ENCODE data around the gene CDS2. TPM values are rescaled to one million over a fixed set of nuclear protein-coding genes. Genes with fewer than 3 reads are reported as not detected.

CDS2 gene
- total RNA-seq, 1 experiment from 2014 or later, result 49.1 TPM

DNA sequence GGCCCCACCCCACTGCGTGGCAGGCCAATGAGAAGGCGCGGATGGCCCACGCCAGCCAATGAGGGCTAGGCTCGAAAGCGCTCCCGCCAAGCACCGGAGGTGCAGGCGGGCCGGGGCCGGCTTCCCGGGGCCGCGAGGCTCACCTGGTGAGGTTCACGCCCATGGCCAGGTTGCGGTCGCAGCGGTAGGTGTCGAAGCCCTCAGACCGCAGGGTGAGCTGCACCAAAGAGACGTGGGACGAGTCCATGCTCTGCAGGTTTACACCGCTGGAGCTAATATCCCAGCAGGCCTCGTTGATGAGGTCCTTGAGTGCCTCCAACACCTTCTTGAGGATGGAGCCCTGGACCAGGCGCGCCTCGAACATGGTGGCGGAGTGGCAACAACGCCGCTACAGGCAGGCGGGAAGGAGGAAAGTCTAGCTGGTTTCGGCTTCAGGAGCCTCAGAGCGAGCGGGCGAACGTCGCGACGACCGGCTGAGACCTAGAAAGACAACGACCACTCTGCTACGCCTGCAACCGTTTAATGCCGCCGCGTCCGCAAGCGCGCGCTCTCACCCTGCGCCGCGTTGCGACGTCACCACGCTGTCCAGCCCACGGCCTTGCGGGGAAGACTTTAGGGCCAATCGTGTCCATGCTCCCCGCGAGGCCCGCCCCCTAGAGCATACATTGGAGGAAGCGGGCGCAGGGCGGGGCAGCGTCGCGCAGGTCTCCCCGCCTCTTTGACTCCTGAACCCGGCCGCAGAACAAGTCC, 7.2 kb upstream of the CDS2 start, which contains the start of gene PCNA (continued):
- TF ChIP-seq ZNF416 (CRISPR knock-in tag; IDR thresholded peaks at IDR 0.05), result peak; percentile 32; the same call in 1 of the 2 replicates
- TF ChIP-seq, protein P1, sequence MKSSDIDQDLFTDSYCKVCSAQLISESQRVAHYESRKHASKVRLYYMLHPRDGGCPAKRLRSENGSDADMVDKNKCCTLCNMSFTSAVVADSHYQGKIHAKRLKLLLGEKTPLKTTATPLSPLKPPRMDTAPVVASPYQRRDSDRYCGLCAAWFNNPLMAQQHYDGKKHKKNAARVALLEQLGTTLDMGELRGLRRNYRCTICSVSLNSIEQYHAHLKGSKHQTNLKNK (CRISPR knock-in tag; IDR thresholded peaks at IDR 0.05), result no peak
- TF ChIP-seq ZNF263 (CRISPR knock-in tag; IDR thresholded peaks at IDR 0.05; ENCODE audit: low read depth), result no peak
- peak; percentile 90 for TF ChIP-seq CREM (CRISPR knock-in tag; IDR thresholded peaks at IDR 0.05)
- no peak for TF ChIP-seq GRHL2 (CRISPR knock-in tag; IDR thresholded peaks at IDR 0.05; ENCODE audit: insufficient replicate concordance, severe bottlenecking)
- no peak; the same call in 1 of the 2 replicates for TF ChIP-seq ZNF317 (CRISPR knock-in tag; IDR thresholded peaks at IDR 0.05; ENCODE audit: borderline replicate concordance, low read depth)
- TF ChIP-seq, protein P2, sequence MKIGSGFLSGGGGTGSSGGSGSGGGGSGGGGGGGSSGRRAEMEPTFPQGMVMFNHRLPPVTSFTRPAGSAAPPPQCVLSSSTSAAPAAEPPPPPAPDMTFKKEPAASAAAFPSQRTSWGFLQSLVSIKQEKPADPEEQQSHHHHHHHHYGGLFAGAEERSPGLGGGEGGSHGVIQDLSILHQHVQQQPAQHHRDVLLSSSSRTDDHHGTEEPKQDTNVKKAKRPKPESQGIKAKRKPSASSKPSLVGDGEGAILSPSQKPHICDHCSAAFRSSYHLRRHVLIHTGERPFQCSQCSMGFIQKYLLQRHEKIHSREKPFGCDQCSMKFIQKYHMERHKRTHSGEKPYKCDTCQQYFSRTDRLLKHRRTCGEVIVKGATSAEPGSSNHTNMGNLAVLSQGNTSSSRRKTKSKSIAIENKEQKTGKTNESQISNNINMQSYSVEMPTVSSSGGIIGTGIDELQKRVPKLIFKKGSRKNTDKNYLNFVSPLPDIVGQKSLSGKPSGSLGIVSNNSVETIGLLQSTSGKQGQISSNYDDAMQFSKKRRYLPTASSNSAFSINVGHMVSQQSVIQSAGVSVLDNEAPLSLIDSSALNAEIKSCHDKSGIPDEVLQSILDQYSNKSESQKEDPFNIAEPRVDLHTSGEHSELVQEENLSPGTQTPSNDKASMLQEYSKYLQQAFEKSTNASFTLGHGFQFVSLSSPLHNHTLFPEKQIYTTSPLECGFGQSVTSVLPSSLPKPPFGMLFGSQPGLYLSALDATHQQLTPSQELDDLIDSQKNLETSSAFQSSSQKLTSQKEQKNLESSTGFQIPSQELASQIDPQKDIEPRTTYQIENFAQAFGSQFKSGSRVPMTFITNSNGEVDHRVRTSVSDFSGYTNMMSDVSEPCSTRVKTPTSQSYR (CRISPR knock-in tag; IDR thresholded peaks at IDR 0.05), result peak; percentile 50; the same call in 1 of the 2 replicates
- TF ChIP-seq ATF1 (CRISPR knock-in tag; IDR thresholded peaks at IDR 0.05), result peak; percentile 18; the same call in 1 of the 2 replicates
- TF ChIP-seq, protein P3, sequence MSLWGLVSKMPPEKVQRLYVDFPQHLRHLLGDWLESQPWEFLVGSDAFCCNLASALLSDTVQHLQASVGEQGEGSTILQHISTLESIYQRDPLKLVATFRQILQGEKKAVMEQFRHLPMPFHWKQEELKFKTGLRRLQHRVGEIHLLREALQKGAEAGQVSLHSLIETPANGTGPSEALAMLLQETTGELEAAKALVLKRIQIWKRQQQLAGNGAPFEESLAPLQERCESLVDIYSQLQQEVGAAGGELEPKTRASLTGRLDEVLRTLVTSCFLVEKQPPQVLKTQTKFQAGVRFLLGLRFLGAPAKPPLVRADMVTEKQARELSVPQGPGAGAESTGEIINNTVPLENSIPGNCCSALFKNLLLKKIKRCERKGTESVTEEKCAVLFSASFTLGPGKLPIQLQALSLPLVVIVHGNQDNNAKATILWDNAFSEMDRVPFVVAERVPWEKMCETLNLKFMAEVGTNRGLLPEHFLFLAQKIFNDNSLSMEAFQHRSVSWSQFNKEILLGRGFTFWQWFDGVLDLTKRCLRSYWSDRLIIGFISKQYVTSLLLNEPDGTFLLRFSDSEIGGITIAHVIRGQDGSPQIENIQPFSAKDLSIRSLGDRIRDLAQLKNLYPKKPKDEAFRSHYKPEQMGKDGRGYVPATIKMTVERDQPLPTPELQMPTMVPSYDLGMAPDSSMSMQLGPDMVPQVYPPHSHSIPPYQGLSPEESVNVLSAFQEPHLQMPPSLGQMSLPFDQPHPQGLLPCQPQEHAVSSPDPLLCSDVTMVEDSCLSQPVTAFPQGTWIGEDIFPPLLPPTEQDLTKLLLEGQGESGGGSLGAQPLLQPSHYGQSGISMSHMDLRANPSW (CRISPR knock-in tag; conservative IDR thresholded peaks at IDR 0.05; ENCODE audit: low read depth), result peak; percentile 42; the same call in 1 of the 2 replicates
- TF ChIP-seq, protein P4, sequence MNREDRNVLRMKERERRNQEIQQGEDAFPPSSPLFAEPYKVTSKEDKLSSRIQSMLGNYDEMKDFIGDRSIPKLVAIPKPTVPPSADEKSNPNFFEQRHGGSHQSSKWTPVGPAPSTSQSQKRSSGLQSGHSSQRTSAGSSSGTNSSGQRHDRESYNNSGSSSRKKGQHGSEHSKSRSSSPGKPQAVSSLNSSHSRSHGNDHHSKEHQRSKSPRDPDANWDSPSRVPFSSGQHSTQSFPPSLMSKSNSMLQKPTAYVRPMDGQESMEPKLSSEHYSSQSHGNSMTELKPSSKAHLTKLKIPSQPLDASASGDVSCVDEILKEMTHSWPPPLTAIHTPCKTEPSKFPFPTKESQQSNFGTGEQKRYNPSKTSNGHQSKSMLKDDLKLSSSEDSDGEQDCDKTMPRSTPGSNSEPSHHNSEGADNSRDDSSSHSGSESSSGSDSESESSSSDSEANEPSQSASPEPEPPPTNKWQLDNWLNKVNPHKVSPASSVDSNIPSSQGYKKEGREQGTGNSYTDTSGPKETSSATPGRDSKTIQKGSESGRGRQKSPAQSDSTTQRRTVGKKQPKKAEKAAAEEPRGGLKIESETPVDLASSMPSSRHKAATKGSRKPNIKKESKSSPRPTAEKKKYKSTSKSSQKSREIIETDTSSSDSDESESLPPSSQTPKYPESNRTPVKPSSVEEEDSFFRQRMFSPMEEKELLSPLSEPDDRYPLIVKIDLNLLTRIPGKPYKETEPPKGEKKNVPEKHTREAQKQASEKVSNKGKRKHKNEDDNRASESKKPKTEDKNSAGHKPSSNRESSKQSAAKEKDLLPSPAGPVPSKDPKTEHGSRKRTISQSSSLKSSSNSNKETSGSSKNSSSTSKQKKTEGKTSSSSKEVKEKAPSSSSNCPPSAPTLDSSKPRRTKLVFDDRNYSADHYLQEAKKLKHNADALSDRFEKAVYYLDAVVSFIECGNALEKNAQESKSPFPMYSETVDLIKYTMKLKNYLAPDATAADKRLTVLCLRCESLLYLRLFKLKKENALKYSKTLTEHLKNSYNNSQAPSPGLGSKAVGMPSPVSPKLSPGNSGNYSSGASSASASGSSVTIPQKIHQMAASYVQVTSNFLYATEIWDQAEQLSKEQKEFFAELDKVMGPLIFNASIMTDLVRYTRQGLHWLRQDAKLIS (CRISPR knock-in tag; IDR thresholded peaks at IDR 0.05; ENCODE audit: borderline replicate concordance), result no peak; the same call in 1 of the 2 replicates
- TF ChIP-seq, protein P5, sequence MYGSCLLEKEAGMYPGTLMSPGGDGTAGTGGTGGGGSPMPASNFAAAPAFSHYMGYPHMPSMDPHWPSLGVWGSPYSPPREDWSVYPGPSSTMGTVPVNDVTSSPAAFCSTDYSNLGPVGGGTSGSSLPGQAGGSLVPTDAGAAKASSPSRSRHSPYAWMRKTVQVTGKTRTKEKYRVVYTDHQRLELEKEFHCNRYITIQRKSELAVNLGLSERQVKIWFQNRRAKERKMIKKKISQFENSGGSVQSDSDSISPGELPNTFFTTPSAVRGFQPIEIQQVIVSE (CRISPR knock-in tag; IDR thresholded peaks at IDR 0.05; ENCODE audit: borderline replicate concordance), result no peak
- TF ChIP-seq ETV6 (CRISPR knock-in tag; IDR thresholded peaks at IDR 0.05), result peak; percentile 92
- TF ChIP-seq, protein P6, sequence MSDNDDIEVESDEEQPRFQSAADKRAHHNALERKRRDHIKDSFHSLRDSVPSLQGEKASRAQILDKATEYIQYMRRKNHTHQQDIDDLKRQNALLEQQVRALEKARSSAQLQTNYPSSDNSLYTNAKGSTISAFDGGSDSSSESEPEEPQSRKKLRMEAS (CRISPR knock-in tag; IDR thresholded peaks at IDR 0.05), result peak; percentile 95
- no peak for TF ChIP-seq NR1H2 (CRISPR knock-in tag; IDR thresholded peaks at IDR 0.05)
- TF ChIP-seq NFYB (CRISPR knock-in tag; conservative IDR thresholded peaks at IDR 0.05; ENCODE audit: low read depth), result peak; percentile 79
- TF ChIP-seq SMAD4 (CRISPR knock-in tag; IDR thresholded peaks at IDR 0.05), result peak; percentile 10
- TF ChIP-seq, protein P7, sequence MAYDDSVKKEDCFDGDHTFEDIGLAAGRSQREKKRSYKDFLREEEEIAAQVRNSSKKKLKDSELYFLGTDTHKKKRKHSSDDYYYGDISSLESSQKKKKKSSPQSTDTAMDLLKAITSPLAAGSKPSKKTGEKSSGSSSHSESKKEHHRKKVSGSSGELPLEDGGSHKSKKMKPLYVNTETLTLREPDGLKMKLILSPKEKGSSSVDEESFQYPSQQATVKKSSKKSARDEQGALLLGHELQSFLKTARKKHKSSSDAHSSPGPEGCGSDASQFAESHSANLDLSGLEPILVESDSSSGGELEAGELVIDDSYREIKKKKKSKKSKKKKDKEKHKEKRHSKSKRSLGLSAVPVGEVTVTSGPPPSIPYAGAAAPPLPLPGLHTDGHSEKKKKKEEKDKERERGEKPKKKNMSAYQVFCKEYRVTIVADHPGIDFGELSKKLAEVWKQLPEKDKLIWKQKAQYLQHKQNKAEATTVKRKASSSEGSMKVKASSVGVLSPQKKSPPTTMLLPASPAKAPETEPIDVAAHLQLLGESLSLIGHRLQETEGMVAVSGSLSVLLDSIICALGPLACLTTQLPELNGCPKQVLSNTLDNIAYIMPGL (CRISPR knock-in tag; IDR thresholded peaks at IDR 0.05), result peak; percentile 63; the same call in 1 of the 2 replicates
- TF ChIP-seq, protein P8, sequence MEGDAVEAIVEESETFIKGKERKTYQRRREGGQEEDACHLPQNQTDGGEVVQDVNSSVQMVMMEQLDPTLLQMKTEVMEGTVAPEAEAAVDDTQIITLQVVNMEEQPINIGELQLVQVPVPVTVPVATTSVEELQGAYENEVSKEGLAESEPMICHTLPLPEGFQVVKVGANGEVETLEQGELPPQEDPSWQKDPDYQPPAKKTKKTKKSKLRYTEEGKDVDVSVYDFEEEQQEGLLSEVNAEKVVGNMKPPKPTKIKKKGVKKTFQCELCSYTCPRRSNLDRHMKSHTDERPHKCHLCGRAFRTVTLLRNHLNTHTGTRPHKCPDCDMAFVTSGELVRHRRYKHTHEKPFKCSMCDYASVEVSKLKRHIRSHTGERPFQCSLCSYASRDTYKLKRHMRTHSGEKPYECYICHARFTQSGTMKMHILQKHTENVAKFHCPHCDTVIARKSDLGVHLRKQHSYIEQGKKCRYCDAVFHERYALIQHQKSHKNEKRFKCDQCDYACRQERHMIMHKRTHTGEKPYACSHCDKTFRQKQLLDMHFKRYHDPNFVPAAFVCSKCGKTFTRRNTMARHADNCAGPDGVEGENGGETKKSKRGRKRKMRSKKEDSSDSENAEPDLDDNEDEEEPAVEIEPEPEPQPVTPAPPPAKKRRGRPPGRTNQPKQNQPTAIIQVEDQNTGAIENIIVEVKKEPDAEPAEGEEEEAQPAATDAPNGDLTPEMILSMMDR (IDR thresholded peaks at IDR 0.05), result no peak
